Activated B cell treated with CpG ODN at 0.5 μM for 24 hours (primary cell): ENCODE data around the gene DAZAP1. TPM values are rescaled to one million over a fixed set of nuclear protein-coding genes. Genes with fewer than 3 reads are reported as not detected.
A peak's percentile ranks its signal among the peaks of the same experiment; 100 is the strongest.

Experiments
- ATAC-seq: fragments of 200-7000 bp; cut with Tn5 transposase; one replicate; pipeline ENCODE4 v1.10.0; 2021; ENCODE audit warnings: low read depth, mild to moderate bottlenecking, moderate library complexity
- CTCF ChIA-PET: fragments of 350-600 bp; sonication (Branson Sonifier 250); formaldehyde crosslinking; loops from one replicate; lab custom pipeline; 2021; ENCODE audit warnings: antibody characterized with exemption; lab: Charles Lee
- POLR2A ChIA-PET: fragments of 350-600 bp; sonication (Branson Sonifier 250); formaldehyde crosslinking; loops from one replicate; lab custom pipeline; 2021; ENCODE audit warnings: antibody characterized with exemption; lab: Charles Lee
- DNase-seq: peaks from one replicate; pipeline ENCODE4 v3.0.0; 2022
- H3K27ac Mint-ChIP-seq: one replicate; pipeline ENCODE4 v1.8.0; 2020; ENCODE audit warnings: mixed read lengths
- H3K27me3 Mint-ChIP-seq: one replicate; pipeline ENCODE4 v1.8.0; 2021; ENCODE audit warnings: mixed read lengths
- H3K36me3 Mint-ChIP-seq: one replicate; pipeline ENCODE4 v1.8.0; 2021; ENCODE audit warnings: low read depth, mixed read lengths
- H3K4me1 Mint-ChIP-seq: one replicate; pipeline ENCODE4 v1.8.0; 2021; ENCODE audit warnings: mixed read lengths
- H3K4me3 Mint-ChIP-seq: one replicate; pipeline ENCODE4 v1.8.0; 2020; ENCODE audit warnings: mild to moderate bottlenecking, mixed read lengths
- H3K9me3 Mint-ChIP-seq: one replicate; pipeline ENCODE4 v1.8.0; 2020; ENCODE audit warnings: mixed read lengths
- CTCF ChIP-seq: fragments of 200-600 bp; IDR thresholded peaks from one replicate; pipeline ENCODE4 v1.8.0; 2022; ENCODE audit warnings: antibody characterized with exemption, mild to moderate bottlenecking
- intact Hi-C: fragments of 100-400 bp; cut with micrococcal nuclease; formaldehyde crosslinking; loops from one replicate; pipeline ENCODE4 v1.15.1; 2024
- total RNA-seq: library from RNA; stranded (reverse); gene quantifications from 2 replicates; pipeline ENCODE4 v1.2.3, GENCODE V29; 2022

The DAZAP1 gene
- total RNA-seq, 1 donor from 2014 or later, result 195 TPM

- POLR2A ChIA-PET, result no interaction called here
Observed at GRCh38 chr19:1423436-1424191, 16.2 kb downstream of the DAZAP1 start.

GRCh38 chr19:1424192-1424955, 17.0 kb downstream of the DAZAP1 start:
- H3K27ac Mint-ChIP-seq, result no peak overlapping the region
- peaks cover 71% of the 10 kb centered on the region for H3K36me3 Mint-ChIP-seq
- intact Hi-C loops, result no loop called here
- H3K4me1 Mint-ChIP-seq, result peaks cover 3% of the 10 kb centered on the region
- no peak for TF ChIP-seq CTCF
- H3K4me3 Mint-ChIP-seq, result no peak overlapping the region
- POLR2A ChIA-PET, result no interaction called here
- DNase-seq (no peak), ATAC-seq (no peak)
- no peaks in the 10 kb centered on the region for H3K27me3 Mint-ChIP-seq
- H3K9me3 Mint-ChIP-seq, result no peaks in the 10 kb centered on the region
- CTCF ChIA-PET, result no interaction called here

More at GRCh38 chr19:1423436-1424191, 16.2 kb downstream of the DAZAP1 start:
- H3K9me3 Mint-ChIP-seq, result no peaks in the 10 kb centered on the region
- no peak for ATAC-seq
- intact Hi-C loops, result no loop called here
- no peak for DNase-seq
- H3K4me3 Mint-ChIP-seq, result no peak overlapping the region
- H3K27me3 Mint-ChIP-seq, result no peaks in the 10 kb centered on the region
- peaks cover 3% of the 10 kb centered on the region for H3K4me1 Mint-ChIP-seq
- no peak for TF ChIP-seq CTCF
- peak overlapping the region; percentile 30 for H3K27ac Mint-ChIP-seq
- CTCF ChIA-PET, result no interaction called here
- H3K36me3 Mint-ChIP-seq, result peaks cover 77% of the 10 kb centered on the region

- H3K27me3 Mint-ChIP-seq, result no peaks in the 10 kb centered on the region
- intact Hi-C loops, result no loop called here
- no peak for DNase-seq
- peaks cover 3% of the 10 kb centered on the region for H3K4me1 Mint-ChIP-seq
- ATAC-seq, result no peak
- H3K9me3 Mint-ChIP-seq, result no peaks in the 10 kb centered on the region
- no peak for TF ChIP-seq CTCF
- H3K4me3 Mint-ChIP-seq, result no peak overlapping the region
- ChIA-PET CTCF (no interaction called here), POLR2A (no interaction called here)
- no peak overlapping the region for H3K27ac Mint-ChIP-seq
- peaks cover 71% of the 10 kb centered on the region for H3K36me3 Mint-ChIP-seq
Observed at GRCh38 chr19:1425102-1425837, 17.9 kb downstream of the DAZAP1 start.

GRCh38 chr19:1425902-1426301, 18.5 kb downstream of the DAZAP1 start:
- ATAC-seq (no peak), DNase-seq (no peak)
- TF ChIP-seq CTCF, result no peak
- peaks cover 73% of the 10 kb centered on the region for H3K36me3 Mint-ChIP-seq
- H3K27ac Mint-ChIP-seq, result no peak overlapping the region
- H3K27me3 Mint-ChIP-seq, result no peaks in the 10 kb centered on the region
- intact Hi-C loops, result no loop called here
- H3K9me3 Mint-ChIP-seq, result no peaks in the 10 kb centered on the region
- H3K4me3 Mint-ChIP-seq, result no peak overlapping the region
- CTCF ChIA-PET, result no interaction called here
- POLR2A ChIA-PET, result no interaction called here
- H3K4me1 Mint-ChIP-seq, result peaks cover 3% of the 10 kb centered on the region

- Mint-ChIP-seq H3K36me3 (peaks cover 73% of the 10 kb centered on the region), H3K27ac (no peak overlapping the region), H3K4me1 (peaks cover 3% of the 10 kb centered on the region), H3K27me3 (no peaks in the 10 kb centered on the region), H3K9me3 (no peaks in the 10 kb centered on the region), H3K4me3 (no peak overlapping the region)
- ATAC-seq (no peak), DNase-seq (no peak)
- CTCF ChIA-PET, result no interaction called here
- TF ChIP-seq CTCF, result no peak
- POLR2A ChIA-PET, result no interaction called here
- intact Hi-C loops, result no loop called here
Observed at GRCh38 chr19:1426736-1427135, 19.4 kb downstream of the DAZAP1 start.
